ENCODE data around the gene GALNT14. TPM values are rescaled to one million over a fixed set of nuclear protein-coding genes. Genes with fewer than 3 reads are reported as not detected.
A peak's percentile ranks its signal among the peaks of the same experiment; 100 is the strongest.

The GALNT14 gene
- total RNA-seq, 2 donors from 2014 or later: 0.52 TPM; not detected in 1

GRCh38 chr2:30940839-30941238, 197.4 kb downstream of the GALNT14 start:
- ATAC-seq (replicated peaks): no peak
- no peak overlapping the region for H3K27ac Mint-ChIP-seq
- no peaks in the 10 kb centered on the region for H3K4me1 Mint-ChIP-seq
- H3K27me3 Mint-ChIP-seq: peaks cover 15% of the 10 kb centered on the region
- no peak overlapping the region for H3K4me3 Mint-ChIP-seq
- H3K9me3 Mint-ChIP-seq: no peaks in the 10 kb centered on the region
- H3K36me3 Mint-ChIP-seq (ENCODE audit: low read depth): no peaks in the 10 kb centered on the region

GRCh38 chr2:30939364-30939763, 198.9 kb downstream of the GALNT14 start:
- Mint-ChIP-seq H3K27me3 (peaks cover 15% of the 10 kb centered on the region), H3K27ac (no peak overlapping the region), H3K4me1 (no peaks in the 10 kb centered on the region), H3K9me3 (no peaks in the 10 kb centered on the region), H3K36me3 (ENCODE audit: low read depth) (no peaks in the 10 kb centered on the region), H3K4me3 (no peak overlapping the region)
- ATAC-seq (replicated peaks): no peak

GRCh38 chr2:30938196-30938595, 200.0 kb downstream of the GALNT14 start:
- Mint-ChIP-seq H3K36me3 (ENCODE audit: low read depth) (no peaks in the 10 kb centered on the region), H3K9me3 (no peaks in the 10 kb centered on the region), H3K4me1 (no peaks in the 10 kb centered on the region), H3K4me3 (no peak overlapping the region), H3K27ac (no peak overlapping the region), H3K27me3 (peaks cover 15% of the 10 kb centered on the region)
- ATAC-seq (replicated peaks): no peak

- ATAC-seq (replicated peaks): no peak
- H3K27me3 Mint-ChIP-seq: peaks cover 14% of the 10 kb centered on the region
- H3K36me3 Mint-ChIP-seq (ENCODE audit: low read depth): no peaks in the 10 kb centered on the region
- no peaks in the 10 kb centered on the region for H3K9me3 Mint-ChIP-seq
- H3K4me1 Mint-ChIP-seq: no peaks in the 10 kb centered on the region
- H3K27ac Mint-ChIP-seq: no peak overlapping the region
- H3K4me3 Mint-ChIP-seq: no peak overlapping the region
These were observed 201.3 kb downstream of the GALNT14 start for GRCh38 chr2:30936977-30937376.

GRCh38 chr2:30935795-30936194, 202.4 kb downstream of the GALNT14 start:
- Mint-ChIP-seq H3K9me3 (no peaks in the 10 kb centered on the region), H3K36me3 (ENCODE audit: low read depth) (no peaks in the 10 kb centered on the region), H3K4me3 (no peak overlapping the region), H3K4me1 (no peaks in the 10 kb centered on the region), H3K27ac (no peak overlapping the region), H3K27me3 (peaks cover 6% of the 10 kb centered on the region)
- no peak for ATAC-seq (replicated peaks)

- no peak for ATAC-seq (replicated peaks)
- H3K27me3 Mint-ChIP-seq: peaks cover 3% of the 10 kb centered on the region
- H3K27ac Mint-ChIP-seq: no peak overlapping the region
- H3K4me1 Mint-ChIP-seq: no peaks in the 10 kb centered on the region
- H3K9me3 Mint-ChIP-seq: no peaks in the 10 kb centered on the region
- no peak overlapping the region for H3K4me3 Mint-ChIP-seq
- H3K36me3 Mint-ChIP-seq (ENCODE audit: low read depth): no peaks in the 10 kb centered on the region
These were observed 204.2 kb downstream of the GALNT14 start for GRCh38 chr2:30934066-30934465.

- no peaks in the 10 kb centered on the region for H3K27me3 Mint-ChIP-seq
- H3K9me3 Mint-ChIP-seq: no peaks in the 10 kb centered on the region
- no peaks in the 10 kb centered on the region for H3K4me1 Mint-ChIP-seq
- no peaks in the 10 kb centered on the region for H3K36me3 Mint-ChIP-seq (ENCODE audit: low read depth)
- ATAC-seq (replicated peaks): no peak
- H3K27ac Mint-ChIP-seq: no peak overlapping the region
- H3K4me3 Mint-ChIP-seq: no peak overlapping the region
These were observed 204.7 kb downstream of the GALNT14 start for GRCh38 chr2:30933496-30933895.

- Mint-ChIP-seq H3K27ac (no peak overlapping the region), H3K36me3 (ENCODE audit: low read depth) (no peaks in the 10 kb centered on the region), H3K4me1 (no peaks in the 10 kb centered on the region), H3K9me3 (no peaks in the 10 kb centered on the region), H3K27me3 (no peaks in the 10 kb centered on the region), H3K4me3 (no peak overlapping the region)
- peak; percentile 71 for ATAC-seq (replicated peaks)
These were observed 205.4 kb downstream of the GALNT14 start for GRCh38 chr2:30932870-30933269.

- Mint-ChIP-seq H3K4me3 (no peak overlapping the region), H3K9me3 (no peaks in the 10 kb centered on the region), H3K4me1 (no peaks in the 10 kb centered on the region), H3K36me3 (ENCODE audit: low read depth) (no peaks in the 10 kb centered on the region), H3K27me3 (no peaks in the 10 kb centered on the region), H3K27ac (no peak overlapping the region)
- ATAC-seq (replicated peaks): no peak
These were observed 206.3 kb downstream of the GALNT14 start for GRCh38 chr2:30931841-30932407.

- H3K9me3 Mint-ChIP-seq: no peaks in the 10 kb centered on the region
- H3K36me3 Mint-ChIP-seq (ENCODE audit: low read depth): no peaks in the 10 kb centered on the region
- no peaks in the 10 kb centered on the region for H3K4me1 Mint-ChIP-seq
- no peak for ATAC-seq (replicated peaks)
- H3K4me3 Mint-ChIP-seq: no peak overlapping the region
- H3K27ac Mint-ChIP-seq: no peak overlapping the region
- H3K27me3 Mint-ChIP-seq: no peaks in the 10 kb centered on the region
These were observed 207.5 kb downstream of the GALNT14 start for GRCh38 chr2:30930716-30931115.

- Mint-ChIP-seq H3K27ac (no peak overlapping the region), H3K4me1 (no peaks in the 10 kb centered on the region), H3K27me3 (peaks cover 2% of the 10 kb centered on the region), H3K36me3 (ENCODE audit: low read depth) (no peaks in the 10 kb centered on the region), H3K4me3 (no peak overlapping the region), H3K9me3 (no peaks in the 10 kb centered on the region)
- ATAC-seq (replicated peaks): no peak
These were observed 210.7 kb downstream of the GALNT14 start for GRCh38 chr2:30927465-30928075.

- Mint-ChIP-seq H3K9me3 (no peaks in the 10 kb centered on the region), H3K36me3 (ENCODE audit: low read depth) (no peaks in the 10 kb centered on the region), H3K4me3 (no peak overlapping the region), H3K27me3 (peaks cover 2% of the 10 kb centered on the region), H3K4me1 (no peaks in the 10 kb centered on the region), H3K27ac (no peak overlapping the region)
- no peak for ATAC-seq (replicated peaks)
These were observed 211.6 kb downstream of the GALNT14 start for GRCh38 chr2:30926606-30927005.

- no peaks in the 10 kb centered on the region for H3K4me1 Mint-ChIP-seq
- H3K36me3 Mint-ChIP-seq (ENCODE audit: low read depth): no peaks in the 10 kb centered on the region
- no peak for ATAC-seq (replicated peaks)
- peaks cover 2% of the 10 kb centered on the region for H3K27me3 Mint-ChIP-seq
- no peaks in the 10 kb centered on the region for H3K9me3 Mint-ChIP-seq
- no peak overlapping the region for H3K27ac Mint-ChIP-seq
- no peak overlapping the region for H3K4me3 Mint-ChIP-seq
These were observed 214.6 kb downstream of the GALNT14 start for GRCh38 chr2:30923623-30924022.

- ATAC-seq (replicated peaks): no peak
- H3K27me3 Mint-ChIP-seq: peaks cover 2% of the 10 kb centered on the region
These were observed 217.7 kb downstream of the GALNT14 start for GRCh38 chr2:30920511-30920910.

GRCh38 chr2:30915486-30915885, 222.8 kb downstream of the GALNT14 start:
- no peaks in the 10 kb centered on the region for H3K4me1 Mint-ChIP-seq
- no peaks in the 10 kb centered on the region for H3K36me3 Mint-ChIP-seq (ENCODE audit: low read depth)
- no peak for ATAC-seq (replicated peaks)
- H3K27me3 Mint-ChIP-seq: no peaks in the 10 kb centered on the region
- no peaks in the 10 kb centered on the region for H3K9me3 Mint-ChIP-seq
- no peak overlapping the region for H3K4me3 Mint-ChIP-seq
- H3K27ac Mint-ChIP-seq: no peak overlapping the region

More at GRCh38 chr2:30920511-30920910, 217.7 kb downstream of the GALNT14 start:
- H3K4me3 Mint-ChIP-seq: no peak overlapping the region
- H3K9me3 Mint-ChIP-seq: no peaks in the 10 kb centered on the region
- no peaks in the 10 kb centered on the region for H3K4me1 Mint-ChIP-seq
- no peaks in the 10 kb centered on the region for H3K36me3 Mint-ChIP-seq (ENCODE audit: low read depth)
- H3K27ac Mint-ChIP-seq: no peak overlapping the region
